Ovary (tissue), 9 donors: ENCODE results near the gene ZBTB34. TPM values are rescaled to one million over a fixed set of nuclear protein-coding genes. Genes with fewer than 3 reads are reported as not detected.

Experiments used
- DNase-seq, 5 donors: peaks; one replicate each; pipeline ENCODE4 v3.0.0-alpha.2; 2019 to 2020
- H3K27ac ChIP-seq, 2 donors: fragments of 200-600 bp; one replicate each; pipeline versions ENCODE4 v1.5.1 to v1.8.0; 2019 to 2022
- H3K27me3 ChIP-seq: fragments of 200-600 bp; one replicate; pipeline ENCODE4 v1.8.0; 2022
- H3K36me3 ChIP-seq: fragments of 200-600 bp; sonication (generic); one replicate; pipeline ENCODE4 v1.5.1; 2019
- H3K4me1 ChIP-seq: one replicate; pipeline ENCODE4 v1.8.1; 2013; ENCODE audit warnings: mild to moderate bottlenecking, moderate library complexity; ENCODE audit not compliant: insufficient read depth
- H3K4me3 ChIP-seq: fragments of 200-600 bp; sonication (generic); one replicate; pipeline ENCODE4 v1.5.1; 2017
- H3K9me3 ChIP-seq, 2 donors: fragments of 200-600 bp in 1 of 2; sonication (generic) in 1 of 2; one replicate each; pipeline versions ENCODE4 v1.5.1 to v1.8.1; 2013 to 2019; ENCODE audit warnings: mild to moderate bottlenecking in 1 of 2, moderate library complexity in 1 of 2
- EP300 ChIP-seq: sonication (generic); formaldehyde crosslinking; IDR thresholded peaks from one replicate; pipeline ENCODE4 v1.6.1; 2017; ENCODE audit warnings: antibody characterized with exemption
- POLR2A ChIP-seq: fragments of 450-650 bp; IDR thresholded peaks from one replicate; pipeline ENCODE4 v1.6.1; 2017; ENCODE audit warnings: antibody characterized with exemption, mild to moderate bottlenecking, moderate library complexity
- WGBS, 3 donors: extraction: QIAGEN DNeasy Blood & Tissue Kit in 1 of 3; methylation state at CpG; one replicate each; pipeline versions ENCODE4 v1.1.5 to v1.1.7; 2013 to 2017; 5-methylcytosine and 5-hydroxymethylcytosine counted together
- intact Hi-C, 4 donors: fragments of 100-400 bp; cut with DNase I; formaldehyde crosslinking; loops; one replicate each; pipeline versions ENCODE4 v1.11.0 to v1.15.1; 2022 to 2023
- polyA plus RNA-seq, 2 donors: library from polyadenylated mRNA; stranded (reverse); fragments of 200-250 nt in 1 of 2; fragments of 350-450 nt in 1 of 2; fragmentation: Illumina TruSeq in 1 of 2; extraction: RNeasy Lipid Tissue Mini Kit (QIAGEN cat#74804) in 1 of 2; gene quantifications; one replicate each; pipeline ENCODE4 v1.2.3, GENCODE V29; 2013 to 2014
- total RNA-seq, 7 donors: library from RNA; depleted of rRNA in 2 of 7; stranded (reverse); fragments of >200 nt in 2 of 7; fragmentation: NEBNext Ultra II Directional in 3 of 7; extraction: Animal tissue kit (Norgen Biotek cat#: 25700) in 3 of 7; gene quantifications; one replicate each; pipeline versions ENCODE4 v1.1.0 to v1.2.4, GENCODE V29; 2016 to 2023
- TF ChIP-seq, protein P1 (sequence below), 3 donors: fragments of 450-650 bp in 2 of 3; fragments of 200-600 bp in 1 of 3; IDR thresholded peaks; one replicate each; pipeline versions ENCODE4 v1.5.1 to v1.8.0; 2016 to 2022; ENCODE audit warnings: antibody characterized with exemption in 3 of 3, mild to moderate bottlenecking in 1 of 3
- donor health status: DM: no; HTN: no; CAD: no; lungs with moderate emphysema.
- donor health status: DM: no; HTN: no; CAD: no.
- donor health status: Bipolar disorder and iron deficiency.
- donor health status: DM: yes; HTN: yes; CAD: no.
- donor health status: DM: no; HTN: no; CAD: no.
- donor health status: DM: yes; HTN: yes; CAD: no.

Gene ZBTB34
- total and polyA plus RNA-seq, 9 donors, result 3.4 to 10.0 (median 8.7) TPM

GRCh38 chr9:126833710-126834345, 26.6 kb upstream of the ZBTB34 start:
- no peak for TF ChIP-seq EP300
- TF ChIP-seq, protein P1, sequence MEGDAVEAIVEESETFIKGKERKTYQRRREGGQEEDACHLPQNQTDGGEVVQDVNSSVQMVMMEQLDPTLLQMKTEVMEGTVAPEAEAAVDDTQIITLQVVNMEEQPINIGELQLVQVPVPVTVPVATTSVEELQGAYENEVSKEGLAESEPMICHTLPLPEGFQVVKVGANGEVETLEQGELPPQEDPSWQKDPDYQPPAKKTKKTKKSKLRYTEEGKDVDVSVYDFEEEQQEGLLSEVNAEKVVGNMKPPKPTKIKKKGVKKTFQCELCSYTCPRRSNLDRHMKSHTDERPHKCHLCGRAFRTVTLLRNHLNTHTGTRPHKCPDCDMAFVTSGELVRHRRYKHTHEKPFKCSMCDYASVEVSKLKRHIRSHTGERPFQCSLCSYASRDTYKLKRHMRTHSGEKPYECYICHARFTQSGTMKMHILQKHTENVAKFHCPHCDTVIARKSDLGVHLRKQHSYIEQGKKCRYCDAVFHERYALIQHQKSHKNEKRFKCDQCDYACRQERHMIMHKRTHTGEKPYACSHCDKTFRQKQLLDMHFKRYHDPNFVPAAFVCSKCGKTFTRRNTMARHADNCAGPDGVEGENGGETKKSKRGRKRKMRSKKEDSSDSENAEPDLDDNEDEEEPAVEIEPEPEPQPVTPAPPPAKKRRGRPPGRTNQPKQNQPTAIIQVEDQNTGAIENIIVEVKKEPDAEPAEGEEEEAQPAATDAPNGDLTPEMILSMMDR (IDR thresholded peaks at IDR 0.05), result no peak
- no peak for TF ChIP-seq POLR2A
- H3K36me3 ChIP-seq, result no peaks in the 10 kb centered on the region
- WGBS, 3 donors, result 87 to 92% (median 91%) methylated on average over 8 of the region's 8 CpGs
- intact Hi-C loops, result no loop called here
- DNase-seq, result no peak
- H3K4me3 ChIP-seq, result no peak overlapping the region
- no peaks in the 10 kb centered on the region for H3K27me3 ChIP-seq
- no peaks in the 10 kb centered on the region for H3K9me3 ChIP-seq
- H3K4me1 ChIP-seq, result no peaks in the 10 kb centered on the region
- H3K27ac ChIP-seq, result no peak overlapping the region

DNA sequence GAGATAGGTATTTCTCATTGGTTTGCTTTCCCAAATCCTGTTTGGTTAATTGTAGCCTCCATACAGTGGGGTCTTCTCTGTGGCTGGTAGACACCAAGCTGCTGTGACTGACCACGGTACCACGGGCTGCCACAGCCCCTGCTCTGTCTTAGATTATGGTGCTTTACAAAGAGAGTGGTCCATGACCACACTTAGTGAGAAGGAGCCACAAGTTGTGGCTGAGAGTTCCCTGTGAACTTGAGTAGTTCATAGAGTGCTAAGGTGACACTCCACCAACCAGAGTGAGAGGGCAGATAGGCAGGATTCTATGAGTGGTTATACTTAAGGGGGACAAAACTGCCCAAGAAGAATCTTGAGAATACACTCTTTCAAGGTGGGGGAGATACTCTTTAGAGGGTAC, 25.8 kb upstream of the ZBTB34 start:
- Histone ChIP-seq H3K27me3 (no peaks in the 10 kb centered on the region), H3K4me3 (no peak overlapping the region), H3K9me3 (no peaks in the 10 kb centered on the region), H3K4me1 (no peaks in the 10 kb centered on the region), H3K27ac (no peak overlapping the region), H3K36me3 (no peaks in the 10 kb centered on the region)
- no peak for DNase-seq
- no peak for TF ChIP-seq EP300
- TF ChIP-seq POLR2A, result no peak
- TF ChIP-seq, protein P1 (IDR thresholded peaks at IDR 0.05), result no peak
- intact Hi-C loops, result no loop called here
- 47 to 98% (median 97%) methylated on average over 2 of the region's 2 CpGs for WGBS, 3 donors

DNA sequence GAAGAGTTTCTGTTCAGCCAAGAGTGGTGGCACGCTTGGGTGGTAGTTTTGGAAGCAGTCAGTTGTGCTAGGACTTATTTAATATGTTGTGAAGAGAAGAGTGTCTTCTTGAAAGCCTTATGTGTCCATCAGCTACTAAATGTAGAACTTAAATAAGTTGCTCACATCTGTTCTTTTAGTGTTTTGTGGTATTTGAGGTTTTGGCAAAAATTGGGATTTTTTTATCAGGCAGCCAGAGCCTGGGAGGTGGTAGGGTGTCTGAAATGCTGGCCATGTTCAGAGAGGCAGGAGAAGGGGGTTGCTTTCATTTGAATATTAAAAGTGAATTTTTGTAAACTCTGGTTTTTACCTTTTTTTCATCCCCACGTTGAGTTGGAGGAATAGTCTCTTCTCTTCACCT, 24.2 kb upstream of the ZBTB34 start:
- no peak for TF ChIP-seq EP300
- TF ChIP-seq, protein P1 (IDR thresholded peaks at IDR 0.05), result no peak
- no peak for TF ChIP-seq POLR2A
- WGBS, 3 donors, result 66 to 83% (median 68%) methylated on average over 2 of the region's 2 CpGs
- H3K4me1 ChIP-seq, result no peaks in the 10 kb centered on the region
- no peaks in the 10 kb centered on the region for H3K27me3 ChIP-seq
- intact Hi-C loops, result no loop called here
- no peak overlapping the region for H3K27ac ChIP-seq
- no peak for DNase-seq
- no peak overlapping the region for H3K4me3 ChIP-seq
- no peaks in the 10 kb centered on the region for H3K9me3 ChIP-seq
- no peaks in the 10 kb centered on the region for H3K36me3 ChIP-seq

GRCh38 chr9:126838055-126838811, 22.2 kb upstream of the ZBTB34 start:
- Histone ChIP-seq H3K27ac (no peak overlapping the region), H3K36me3 (no peaks in the 10 kb centered on the region), H3K4me1 (no peaks in the 10 kb centered on the region), H3K9me3 (no peaks in the 10 kb centered on the region), H3K27me3 (no peaks in the 10 kb centered on the region), H3K4me3 (no peak overlapping the region)
- intact Hi-C loops, result no loop called here
- no peak for DNase-seq
- 77 to 85% (median 84%) methylated on average over 7 of the region's 7 CpGs for WGBS, 3 donors
- TF ChIP-seq, protein P1 (IDR thresholded peaks at IDR 0.05), result no peak
- no peak for TF ChIP-seq EP300
- TF ChIP-seq POLR2A, result no peak
